H9 (cell line): ENCODE measurements around the gene ERAP2. TPM values are rescaled to one million over a fixed set of nuclear protein-coding genes. Genes with fewer than 3 reads are reported as not detected.
"Not testable (repeated sequence)": the region's sequence is repeated elsewhere in the genome, so short reads cannot be mapped to it uniquely, and the experiment has no call there.

Experiments
- DNase-seq: peaks from one replicate; pipeline ENCODE4 v3.0.0-alpha.2; 2017
- H2AFZ ChIP-seq: one replicate; pipeline ENCODE4 v1.6.1; 2013; ENCODE audit warnings: mild to moderate bottlenecking, low read length, control low read depth, moderate library complexity
- H2AK5ac ChIP-seq: 2 replicates; pipeline ENCODE4 v1.6.1; 2013; ENCODE audit warnings: low read length, control low read depth, mixed read lengths; ENCODE audit not compliant: insufficient read length
- H2BK120ac ChIP-seq: one replicate; pipeline ENCODE4 v1.6.1; 2013; ENCODE audit warnings: low read depth, mild to moderate bottlenecking, low read length, control low read depth, inconsistent platforms; ENCODE audit not compliant: poor library complexity, severe bottlenecking
- H2BK12ac ChIP-seq: 2 replicates; pipeline ENCODE4 v1.6.1; 2013; ENCODE audit warnings: low read length, control low read depth, mixed read lengths, low read depth; ENCODE audit not compliant: insufficient read length
- H2BK15ac ChIP-seq: 2 replicates; pipeline ENCODE4 v1.6.1; 2013; ENCODE audit warnings: low read depth, low read length, control low read depth
- H2BK20ac ChIP-seq: one replicate; pipeline ENCODE4 v1.6.1; 2013; ENCODE audit warnings: low read depth, mild to moderate bottlenecking, low read length, control low read depth, inconsistent platforms; ENCODE audit not compliant: poor library complexity, severe bottlenecking
- H2BK5ac ChIP-seq: 2 replicates; pipeline ENCODE4 v1.6.1; 2013; ENCODE audit warnings: low read length, control low read depth, mixed read lengths; ENCODE audit not compliant: insufficient read length
- H3K14ac ChIP-seq: 2 replicates; pipeline ENCODE4 v1.6.1; 2013; ENCODE audit warnings: low read length, control low read depth; ENCODE audit not compliant: insufficient read depth
- H3K18ac ChIP-seq: 2 replicates; pipeline ENCODE4 v1.6.1; 2013; ENCODE audit warnings: low read depth, mild to moderate bottlenecking, mixed read lengths, low read length, control low read depth; ENCODE audit not compliant: insufficient read length
- H3K23ac ChIP-seq: 2 replicates; pipeline ENCODE4 v1.6.1; 2013; ENCODE audit warnings: low read length, control low read depth, mixed read lengths, low read depth; ENCODE audit not compliant: insufficient read length
- H3K23me2 ChIP-seq: 2 replicates; pipeline ENCODE4 v1.6.1; 2013; ENCODE audit warnings: low read depth, mild to moderate bottlenecking, mixed read lengths, low read length, control low read depth; ENCODE audit not compliant: insufficient read length, poor library complexity, severe bottlenecking
- H3K27ac ChIP-seq: 2 replicates; pipeline ENCODE4 v1.5.1; 2013; ENCODE audit warnings: low read length, control low read depth, mixed read lengths, low read depth; ENCODE audit not compliant: insufficient read length
- H3K27me3 ChIP-seq: 2 replicates; pipeline ENCODE4 v1.6.1; 2013; ENCODE audit warnings: low read length, control low read depth, inconsistent platforms; ENCODE audit not compliant: insufficient read depth
- H3K4ac ChIP-seq: 2 replicates; pipeline ENCODE4 v1.6.1; 2013; ENCODE audit warnings: low read depth, mild to moderate bottlenecking, control low read depth, inconsistent platforms, low read length, moderate library complexity
- H3K4me1 ChIP-seq: 2 replicates; pipeline ENCODE4 v1.6.1; 2013; ENCODE audit warnings: low read length, control low read depth, inconsistent platforms; ENCODE audit not compliant: insufficient read depth
- H3K4me2 ChIP-seq: 2 replicates; pipeline ENCODE4 v1.6.1; 2013; ENCODE audit warnings: low read length, control low read depth, mixed read lengths; ENCODE audit not compliant: insufficient read length, insufficient read depth
- H3K56ac ChIP-seq: 2 replicates; pipeline ENCODE4 v1.6.1; 2013; ENCODE audit warnings: low read depth, mild to moderate bottlenecking, mixed read lengths, low read length, control low read depth; ENCODE audit not compliant: insufficient read length
- H3K79me1 ChIP-seq: 2 replicates; pipeline ENCODE4 v1.6.1; 2013; ENCODE audit warnings: low read depth, mild to moderate bottlenecking, moderate library complexity, low read length, control low read depth, inconsistent platforms; ENCODE audit not compliant: insufficient read depth, poor library complexity, severe bottlenecking
- H3K79me2 ChIP-seq: 2 replicates; pipeline ENCODE4 v1.6.1; 2013; ENCODE audit warnings: low read length, control low read depth, inconsistent platforms; ENCODE audit not compliant: insufficient read depth
- H3K9ac ChIP-seq: 2 replicates; pipeline ENCODE4 v1.6.1; 2013; ENCODE audit warnings: low read length, control low read depth, mixed read lengths; ENCODE audit not compliant: insufficient read length; ENCODE audit errors: extremely low read depth
- H3K9me3 ChIP-seq: one replicate; pipeline ENCODE4 v1.6.1; 2013; ENCODE audit warnings: low read depth, low read length, inconsistent platforms; ENCODE audit not compliant: control insufficient read depth
- H3T11ph ChIP-seq: one replicate; pipeline ENCODE4 v1.6.1; 2013; ENCODE audit warnings: mild to moderate bottlenecking, low read length, control low read depth, inconsistent platforms
- H4K20me1 ChIP-seq: one replicate; pipeline ENCODE4 v1.6.1; 2013; ENCODE audit not compliant: control insufficient read depth, insufficient read length, insufficient read depth
- H4K5ac ChIP-seq: 2 replicates; pipeline ENCODE4 v1.6.1; 2013; ENCODE audit warnings: low read depth, mild to moderate bottlenecking, mixed read lengths, low read length, control low read depth; ENCODE audit not compliant: insufficient read length
- H4K8ac ChIP-seq: replicated peaks from 2 replicates; pipeline ENCODE4 v1.6.1; 2013; ENCODE audit warnings: low read length, control low read depth, mixed read lengths, low read depth; ENCODE audit not compliant: insufficient read length
- H4K91ac ChIP-seq: 2 replicates; pipeline ENCODE4 v1.6.1; 2013; ENCODE audit warnings: low read depth, mild to moderate bottlenecking, moderate library complexity, mixed read lengths, low read length, control low read depth; ENCODE audit not compliant: insufficient read length
- H3K27ac Mint-ChIP-seq, 3 experiments: 2 replicates in 2 of 3; 3 replicates in 1 of 3; pipeline ENCODE4 v1.8.0; 2020 to 2021; ENCODE audit warnings: mixed read lengths in 3 of 3, mild to moderate bottlenecking in 1 of 3, moderate library complexity in 1 of 3
- H3K27me3 Mint-ChIP-seq: 2 replicates; pipeline ENCODE4 v1.8.0; 2021; ENCODE audit warnings: low read depth, mild to moderate bottlenecking, moderate library complexity, mixed read lengths
- H3K36me3 Mint-ChIP-seq, 3 experiments: 2 replicates in 2 of 3; 3 replicates in 1 of 3; pipeline ENCODE4 v1.8.0; 2020 to 2021; ENCODE audit warnings: low read depth in 3 of 3, mixed read lengths in 3 of 3; ENCODE audit not compliant: insufficient read depth in 1 of 3
- H3K4me1 Mint-ChIP-seq, 2 experiments: 2 replicates each; pipeline ENCODE4 v1.8.0; 2020; ENCODE audit warnings: mixed read lengths in 2 of 2
- H3K4me3 Mint-ChIP-seq, 2 experiments: 2 replicates in 1 of 2; 3 replicates in 1 of 2; pipeline ENCODE4 v1.8.0; 2020 to 2021; ENCODE audit warnings: mild to moderate bottlenecking in 2 of 2, mixed read lengths in 2 of 2, moderate library complexity in 1 of 2
- H3K9me3 Mint-ChIP-seq, 2 experiments: 2 replicates in 1 of 2; 3 replicates in 1 of 2; pipeline ENCODE4 v1.8.0; 2020; ENCODE audit warnings: mild to moderate bottlenecking in 2 of 2, mixed read lengths in 2 of 2, moderate library complexity in 1 of 2
- WGBS: extraction: QIAGEN DNeasy Blood & Tissue Kit; methylation state at CpG from one replicate; pipeline ENCODE4 v1.1.7; 2013; ENCODE audit warnings: missing lambda C conversion rate, low lambda C conversion rate, mixed read lengths; ENCODE audit not compliant: insufficient read length; ENCODE audit errors: extremely low coverage; 5-methylcytosine and 5-hydroxymethylcytosine counted together
- total RNA-seq: library from RNA; stranded (reverse); gene quantifications from 2 replicates; pipeline ENCODE4 v1.2.1, GENCODE V29; 2021
- TF ChIP-seq, protein P1 (sequence below): fragments of 200-600 bp; sonication (generic); conservative IDR thresholded peaks from 3 replicates; pipeline ENCODE4 v1.8.0; 2021; ENCODE audit warnings: antibody characterized with exemption, mild to moderate bottlenecking

Gene ERAP2
- total RNA-seq, 1 experiment from 2014 or later = 0.09 TPM

DNA sequence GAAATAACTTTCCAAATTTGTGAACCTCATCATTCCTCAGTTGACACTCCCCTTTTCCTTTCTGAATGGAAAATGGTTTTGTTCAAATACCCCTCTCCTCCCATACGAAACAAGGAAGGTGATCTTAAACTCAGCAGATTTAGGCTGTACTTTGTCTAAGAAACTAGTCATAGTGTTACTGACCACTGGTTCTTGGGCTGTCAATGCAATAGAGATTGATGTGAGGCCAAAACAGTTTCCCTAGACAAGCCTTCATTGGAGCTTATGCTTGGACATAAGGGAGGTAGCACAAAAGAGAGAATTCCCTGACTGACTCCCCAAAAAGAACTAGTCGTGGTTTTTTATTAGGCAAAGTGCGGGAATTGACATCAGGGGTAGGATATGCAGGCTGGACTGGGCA, 54.3 kb downstream of the ERAP2 start:
- no peak overlapping the region for H3T11ph ChIP-seq
- no peak for DNase-seq
- Mint-ChIP-seq H3K36me3 (no peaks in the 10 kb centered on the region), H3K9me3 (no peaks in the 10 kb centered on the region; a peak in 2 of 5 replicates), H3K27ac (no peak overlapping the region), H3K27me3 (no peaks in the 10 kb centered on the region; the same call in 1 of the 2 replicates), H3K4me1 (peaks cover 13% of the 10 kb centered on the region in 2 experiments), H3K4me3 (no peak overlapping the region)
- no CpG with 5 or more reads among the region's 3 CpGs for WGBS
- no peak overlapping the region for H3K4me2 ChIP-seq
- H3K23me2 ChIP-seq = peaks cover 5% of the 10 kb centered on the region
- no peaks in the 10 kb centered on the region for H3K79me2 ChIP-seq
- no peak overlapping the region for H3K27ac ChIP-seq
- H2AK5ac ChIP-seq = no peak overlapping the region
- H3K4me1 ChIP-seq = peaks cover 2% of the 10 kb centered on the region; the same call in 1 of the 2 replicates
- no peak overlapping the region for H2BK15ac ChIP-seq
- no peak overlapping the region for H2AFZ ChIP-seq
- H3K18ac ChIP-seq = no peak overlapping the region
- no peak overlapping the region for H3K56ac ChIP-seq
- H2BK120ac ChIP-seq = no peak overlapping the region
- no peak overlapping the region for H2BK12ac ChIP-seq
- no peaks in the 10 kb centered on the region for H3K79me1 ChIP-seq
- H3K27me3 ChIP-seq = no peaks in the 10 kb centered on the region; the same call in 1 of the 2 replicates
- H3K14ac ChIP-seq = no peak overlapping the region
- no peaks in the 10 kb centered on the region for H3K9me3 ChIP-seq
- no peak overlapping the region for H4K91ac ChIP-seq
- no peak overlapping the region for H3K9ac ChIP-seq
- no peak overlapping the region for H4K8ac ChIP-seq
- no peak overlapping the region for H4K5ac ChIP-seq
- H3K4ac ChIP-seq = no peak overlapping the region
- no peak overlapping the region for H3K23ac ChIP-seq
- no peak overlapping the region for H2BK20ac ChIP-seq
- TF ChIP-seq, protein P1, sequence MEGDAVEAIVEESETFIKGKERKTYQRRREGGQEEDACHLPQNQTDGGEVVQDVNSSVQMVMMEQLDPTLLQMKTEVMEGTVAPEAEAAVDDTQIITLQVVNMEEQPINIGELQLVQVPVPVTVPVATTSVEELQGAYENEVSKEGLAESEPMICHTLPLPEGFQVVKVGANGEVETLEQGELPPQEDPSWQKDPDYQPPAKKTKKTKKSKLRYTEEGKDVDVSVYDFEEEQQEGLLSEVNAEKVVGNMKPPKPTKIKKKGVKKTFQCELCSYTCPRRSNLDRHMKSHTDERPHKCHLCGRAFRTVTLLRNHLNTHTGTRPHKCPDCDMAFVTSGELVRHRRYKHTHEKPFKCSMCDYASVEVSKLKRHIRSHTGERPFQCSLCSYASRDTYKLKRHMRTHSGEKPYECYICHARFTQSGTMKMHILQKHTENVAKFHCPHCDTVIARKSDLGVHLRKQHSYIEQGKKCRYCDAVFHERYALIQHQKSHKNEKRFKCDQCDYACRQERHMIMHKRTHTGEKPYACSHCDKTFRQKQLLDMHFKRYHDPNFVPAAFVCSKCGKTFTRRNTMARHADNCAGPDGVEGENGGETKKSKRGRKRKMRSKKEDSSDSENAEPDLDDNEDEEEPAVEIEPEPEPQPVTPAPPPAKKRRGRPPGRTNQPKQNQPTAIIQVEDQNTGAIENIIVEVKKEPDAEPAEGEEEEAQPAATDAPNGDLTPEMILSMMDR = no peak
- H2BK5ac ChIP-seq = no peak overlapping the region
- H4K20me1 ChIP-seq = no peaks in the 10 kb centered on the region

DNA sequence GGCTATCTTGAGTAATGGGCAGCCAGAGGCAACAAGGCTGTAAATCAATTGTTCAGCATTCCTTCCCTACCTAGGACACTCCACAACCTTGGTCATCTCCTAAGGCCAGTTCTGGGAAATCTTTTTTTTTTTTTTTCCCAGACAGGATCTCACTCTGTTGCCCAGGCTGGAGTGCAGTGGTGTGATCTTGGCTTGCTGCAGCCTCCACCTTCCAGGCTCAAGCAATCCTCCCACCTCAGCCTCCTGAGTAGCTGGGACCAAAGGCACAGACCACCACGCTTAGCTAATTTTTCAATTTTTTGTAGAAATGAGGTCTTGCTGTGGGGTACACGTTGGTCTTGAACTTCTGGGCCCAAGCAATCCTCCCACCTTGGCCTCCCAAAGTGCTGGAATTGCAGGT, 54.7 kb downstream of the ERAP2 start:
- not testable (repeated sequence) for H4K5ac ChIP-seq, H3K27ac Mint-ChIP-seq, H3K4ac ChIP-seq, H4K91ac ChIP-seq, H3K56ac ChIP-seq, H3K9me3 Mint-ChIP-seq, H3K14ac ChIP-seq, H2BK12ac ChIP-seq, H4K8ac ChIP-seq, H3K9me3 ChIP-seq, H3K9ac ChIP-seq, H2BK120ac ChIP-seq, H2AFZ ChIP-seq, H3K23ac ChIP-seq, H4K20me1 ChIP-seq, H3K4me1 ChIP-seq, H3T11ph ChIP-seq, H3K23me2 ChIP-seq, H3K18ac ChIP-seq, H2BK20ac ChIP-seq, H3K4me2 ChIP-seq, H3K36me3 Mint-ChIP-seq, H2AK5ac ChIP-seq, H3K79me2 ChIP-seq, H3K79me1 ChIP-seq, H3K4me3 Mint-ChIP-seq, DNase-seq, H3K27me3 Mint-ChIP-seq, H3K27ac ChIP-seq, H3K27me3 ChIP-seq, H2BK15ac ChIP-seq, H2BK5ac ChIP-seq
- WGBS = no CpG with 5 or more reads among the region's 2 CpGs
- H3K4me1 Mint-ChIP-seq = peaks cover 13% of the 10 kb centered on the region in 2 experiments
